Breast epithelium (tissue), 3 donors: Measurements from ENCODE around the gene C19orf12.

ENCODE experiments used
- CTCF ChIP-seq, 3 donors: fragments of 450-650 bp; IDR thresholded peaks; one replicate each; pipeline ENCODE4 v1.5.1; 2016 to 2017; ENCODE audit warnings: antibody characterized with exemption in 3 of 3, mild to moderate bottlenecking in 3 of 3, moderate library complexity in 3 of 3
- POLR2A ChIP-seq: fragments of 450-650 bp; IDR thresholded peaks from one replicate; pipeline ENCODE4 v1.6.1; 2016; ENCODE audit warnings: antibody characterized with exemption, mild to moderate bottlenecking, moderate library complexity
- POLR2AphosphoS5 ChIP-seq, 3 donors: sonication (generic); formaldehyde crosslinking; IDR thresholded peaks; one replicate each; pipeline ENCODE4 v1.6.1; 2017; ENCODE audit warnings: antibody characterized with exemption in 3 of 3

GRCh38 chr19:29675120-29675649 is 39.9 kb downstream of the C19orf12 start:
- TF ChIP-seq CTCF (IDR thresholded peaks at IDR 0.05) (no peak), POLR2A (no peak), POLR2AphosphoS5 (IDR thresholded peaks at IDR 0.05) (no peak)
